ENCODE measurements around the gene WNT2B.

Gene WNT2B

GRCh38 chr1:112528076-112528475, 19.3 kb downstream of the WNT2B start:
- H3K27ac ChIP-seq (ENCODE audit: low read length, poor library complexity, severe bottlenecking): peak overlapping the region; percentile 93
- no peak overlapping the region for H3K4me3 ChIP-seq (ENCODE audit: insufficient read depth in 1 of 2, low read depth in 1 of 2, low read length in 2 of 2)
- H3K18ac ChIP-seq (ENCODE audit: low read depth in 1 of 2, low read length in 2 of 2): no peak overlapping the region
- H3K23ac ChIP-seq (ENCODE audit: low read length in 2 of 2): no peak overlapping the region
- H3K4ac ChIP-seq (ENCODE audit: low read depth in 1 of 2, low read length in 2 of 2): no peak overlapping the region
- H2BK5ac ChIP-seq (ENCODE audit: low read depth, low read length, poor library complexity, severe bottlenecking): peak overlapping the region; percentile 33
- no peak overlapping the region for H2BK120ac ChIP-seq (ENCODE audit: low read depth, low read length)
- H2BK12ac ChIP-seq (ENCODE audit: low read length in 2 of 2): peak overlapping the region in 1 of 2 experiments; percentile 25
- H4K91ac ChIP-seq (ENCODE audit: low read length): no peak overlapping the region
- no peak overlapping the region for H2AFZ ChIP-seq (ENCODE audit: low read depth, low read length)
- no peak overlapping the region for H4K8ac ChIP-seq (ENCODE audit: low read length)
- H2BK15ac ChIP-seq (ENCODE audit: low read depth, poor library complexity, severe bottlenecking): no peak overlapping the region
- no peaks in the 10 kb centered on the region for H3K27me3 ChIP-seq (ENCODE audit: control insufficient read depth in 1 of 2, insufficient read depth in 1 of 2, low read length in 2 of 2)
- H2AK5ac ChIP-seq (ENCODE audit: low read length, severe bottlenecking): peak overlapping the region; percentile 28
- H3K4me1 ChIP-seq (ENCODE audit: control insufficient read depth, insufficient read depth, low read depth, low read length): peaks cover 13% of the 10 kb centered on the region
- no peak overlapping the region for H3K9ac ChIP-seq (ENCODE audit: low read length)
- H3K14ac ChIP-seq (ENCODE audit: low read length in 2 of 2): no peak overlapping the region
- no peaks in the 10 kb centered on the region for H3K9me3 ChIP-seq (ENCODE audit: control insufficient read depth, low read length)
- DNase-seq: no peak
- H3K4me2 ChIP-seq (ENCODE audit: low read length, poor library complexity, severe bottlenecking): no peak overlapping the region
- H3K79me1 ChIP-seq (replicated peaks; ENCODE audit: low read length, poor library complexity, severe bottlenecking): no peaks in the 10 kb centered on the region
- H3K36me3 ChIP-seq (ENCODE audit: control insufficient read depth in 1 of 2, insufficient read depth in 2 of 2, low read depth in 1 of 2, low read length in 2 of 2): peaks cover 0 to 41% of the 10 kb centered on the region in 2 experiments

GRCh38 chr1:112529301-112529700, 20.5 kb downstream of the WNT2B start:
- H3K4ac ChIP-seq (ENCODE audit: low read depth in 1 of 2, low read length in 2 of 2): no peak overlapping the region
- H2AFZ ChIP-seq (ENCODE audit: low read depth, low read length): no peak overlapping the region
- H4K8ac ChIP-seq (ENCODE audit: low read length): no peak overlapping the region
- no peak for DNase-seq
- H2BK12ac ChIP-seq (ENCODE audit: low read length in 2 of 2): no peak overlapping the region
- H3K4me1 ChIP-seq (ENCODE audit: control insufficient read depth, insufficient read depth, low read depth, low read length): peaks cover 14% of the 10 kb centered on the region
- no peaks in the 10 kb centered on the region for H3K9me3 ChIP-seq (ENCODE audit: control insufficient read depth, low read length)
- no peak overlapping the region for H2BK15ac ChIP-seq (ENCODE audit: low read depth, poor library complexity, severe bottlenecking)
- H3K23ac ChIP-seq (ENCODE audit: low read length in 2 of 2): no peak overlapping the region
- H3K27me3 ChIP-seq (ENCODE audit: control insufficient read depth in 1 of 2, insufficient read depth in 1 of 2, low read length in 2 of 2): no peaks in the 10 kb centered on the region
- no peaks in the 10 kb centered on the region for H3K79me1 ChIP-seq (replicated peaks; ENCODE audit: low read length, poor library complexity, severe bottlenecking)
- no peak overlapping the region for H3K4me2 ChIP-seq (ENCODE audit: low read length, poor library complexity, severe bottlenecking)
- H3K18ac ChIP-seq (ENCODE audit: low read depth in 1 of 2, low read length in 2 of 2): no peak overlapping the region
- no peak overlapping the region for H2AK5ac ChIP-seq (ENCODE audit: low read length, severe bottlenecking)
- H3K9ac ChIP-seq (ENCODE audit: low read length): no peak overlapping the region
- peak overlapping the region; percentile 93 for H3K27ac ChIP-seq (ENCODE audit: low read length, poor library complexity, severe bottlenecking)
- no peak overlapping the region for H2BK5ac ChIP-seq (ENCODE audit: low read depth, low read length, poor library complexity, severe bottlenecking)
- H3K14ac ChIP-seq (ENCODE audit: low read length in 2 of 2): no peak overlapping the region
- no peak overlapping the region for H3K4me3 ChIP-seq (ENCODE audit: insufficient read depth in 1 of 2, low read depth in 1 of 2, low read length in 2 of 2)
- H4K91ac ChIP-seq (ENCODE audit: low read length): no peak overlapping the region
- no peak overlapping the region for H2BK120ac ChIP-seq (ENCODE audit: low read depth, low read length)
- H3K36me3 ChIP-seq (ENCODE audit: control insufficient read depth in 1 of 2, insufficient read depth in 2 of 2, low read depth in 1 of 2, low read length in 2 of 2): peaks cover 0 to 44% of the 10 kb centered on the region in 2 experiments

GRCh38 chr1:112530832-112531231, 22.1 kb downstream of the WNT2B start:
- DNase-seq: no peak
- Histone ChIP-seq H4K8ac (ENCODE audit: low read length) (no peak overlapping the region), H3K4me1 (ENCODE audit: control insufficient read depth, insufficient read depth, low read depth, low read length) (peaks cover 7% of the 10 kb centered on the region)

GRCh38 chr1:112532064-112532463, 23.3 kb downstream of the WNT2B start:
- 68% methylated on average over 4 of the region's 4 CpGs for WGBS
- Histone ChIP-seq H4K8ac (ENCODE audit: low read length) (no peak overlapping the region), H2BK12ac (ENCODE audit: low read length in 2 of 2) (peak overlapping the region in 1 of 2 experiments; percentile 71), H3K36me3 (ENCODE audit: control insufficient read depth in 1 of 2, insufficient read depth in 2 of 2, low read depth in 1 of 2, low read length in 2 of 2) (peaks cover 0 to 27% of the 10 kb centered on the region in 2 experiments), H3K4me2 (ENCODE audit: low read length, poor library complexity, severe bottlenecking) (no peak overlapping the region), H3K14ac (ENCODE audit: low read length in 2 of 2) (no peak overlapping the region), H2BK15ac (ENCODE audit: low read depth, poor library complexity, severe bottlenecking) (no peak overlapping the region), H3K79me1 (replicated peaks; ENCODE audit: low read length, poor library complexity, severe bottlenecking) (no peaks in the 10 kb centered on the region), H2AK5ac (ENCODE audit: low read length, severe bottlenecking) (peak overlapping the region; percentile 12), H3K27ac (ENCODE audit: low read length, poor library complexity, severe bottlenecking) (peak overlapping the region; percentile 67), H4K91ac (ENCODE audit: low read length) (no peak overlapping the region), H3K23ac (ENCODE audit: low read length in 2 of 2) (no peak overlapping the region), H3K27me3 (ENCODE audit: control insufficient read depth in 1 of 2, insufficient read depth in 1 of 2, low read length in 2 of 2) (no peaks in the 10 kb centered on the region), H2AFZ (ENCODE audit: low read depth, low read length) (no peak overlapping the region), H2BK120ac (ENCODE audit: low read depth, low read length) (no peak overlapping the region), H3K4me1 (ENCODE audit: control insufficient read depth, insufficient read depth, low read depth, low read length) (peaks cover 5% of the 10 kb centered on the region), H3K4me3 (ENCODE audit: insufficient read depth in 1 of 2, low read depth in 1 of 2, low read length in 2 of 2) (no peak overlapping the region), H3K18ac (ENCODE audit: low read depth in 1 of 2, low read length in 2 of 2) (no peak overlapping the region), H3K9ac (ENCODE audit: low read length) (no peak overlapping the region), H3K9me3 (ENCODE audit: control insufficient read depth, low read length) (no peaks in the 10 kb centered on the region), H3K4ac (ENCODE audit: low read depth in 1 of 2, low read length in 2 of 2) (no peak overlapping the region), H2BK5ac (ENCODE audit: low read depth, low read length, poor library complexity, severe bottlenecking) (peak overlapping the region; percentile 3)
- DNase-seq: no peak

More at GRCh38 chr1:112530832-112531231, 22.1 kb downstream of the WNT2B start:
- no peak overlapping the region for H2BK15ac ChIP-seq (ENCODE audit: low read depth, poor library complexity, severe bottlenecking)
- H2BK5ac ChIP-seq (ENCODE audit: low read depth, low read length, poor library complexity, severe bottlenecking): no peak overlapping the region
- H3K4ac ChIP-seq (ENCODE audit: low read depth in 1 of 2, low read length in 2 of 2): no peak overlapping the region
- H2AK5ac ChIP-seq (ENCODE audit: low read length, severe bottlenecking): no peak overlapping the region
- H3K4me2 ChIP-seq (ENCODE audit: low read length, poor library complexity, severe bottlenecking): no peak overlapping the region
- no peak overlapping the region for H2AFZ ChIP-seq (ENCODE audit: low read depth, low read length)
- no peak overlapping the region for H3K9ac ChIP-seq (ENCODE audit: low read length)
- no peaks in the 10 kb centered on the region for H3K27me3 ChIP-seq (ENCODE audit: control insufficient read depth in 1 of 2, insufficient read depth in 1 of 2, low read length in 2 of 2)
- no peak overlapping the region for H4K91ac ChIP-seq (ENCODE audit: low read length)
- no peak overlapping the region for H2BK120ac ChIP-seq (ENCODE audit: low read depth, low read length)
- no peak overlapping the region for H3K4me3 ChIP-seq (ENCODE audit: insufficient read depth in 1 of 2, low read depth in 1 of 2, low read length in 2 of 2)
- no peak overlapping the region for H3K23ac ChIP-seq (ENCODE audit: low read length in 2 of 2)
- no peak overlapping the region for H3K14ac ChIP-seq (ENCODE audit: low read length in 2 of 2)
- H3K36me3 ChIP-seq (ENCODE audit: control insufficient read depth in 1 of 2, insufficient read depth in 2 of 2, low read depth in 1 of 2, low read length in 2 of 2): peaks cover 0 to 34% of the 10 kb centered on the region in 2 experiments
- no peak overlapping the region for H2BK12ac ChIP-seq (ENCODE audit: low read length in 2 of 2)
- H3K18ac ChIP-seq (ENCODE audit: low read depth in 1 of 2, low read length in 2 of 2): no peak overlapping the region
- no peak overlapping the region for H3K27ac ChIP-seq (ENCODE audit: low read length, poor library complexity, severe bottlenecking)
- no peaks in the 10 kb centered on the region for H3K79me1 ChIP-seq (replicated peaks; ENCODE audit: low read length, poor library complexity, severe bottlenecking)
- H3K9me3 ChIP-seq (ENCODE audit: control insufficient read depth, low read length): no peaks in the 10 kb centered on the region

All from mesenchymal stem cell (in vitro differentiated cells and primary cell).